Esophagus muscularis mucosa (tissue), 2 donors: ENCODE data around the gene CCNL1.

ENCODE experiments used
- EP300 ChIP-seq: sonication (generic); formaldehyde crosslinking; IDR thresholded peaks from one replicate; pipeline ENCODE4 v1.6.1; 2017; ENCODE audit warnings: antibody characterized with exemption
- POLR2A ChIP-seq: fragments of 450-650 bp; IDR thresholded peaks from one replicate; pipeline ENCODE4 v1.6.1; 2017; ENCODE audit warnings: antibody characterized with exemption, moderate library complexity, mild to moderate bottlenecking, low read depth

DNA sequence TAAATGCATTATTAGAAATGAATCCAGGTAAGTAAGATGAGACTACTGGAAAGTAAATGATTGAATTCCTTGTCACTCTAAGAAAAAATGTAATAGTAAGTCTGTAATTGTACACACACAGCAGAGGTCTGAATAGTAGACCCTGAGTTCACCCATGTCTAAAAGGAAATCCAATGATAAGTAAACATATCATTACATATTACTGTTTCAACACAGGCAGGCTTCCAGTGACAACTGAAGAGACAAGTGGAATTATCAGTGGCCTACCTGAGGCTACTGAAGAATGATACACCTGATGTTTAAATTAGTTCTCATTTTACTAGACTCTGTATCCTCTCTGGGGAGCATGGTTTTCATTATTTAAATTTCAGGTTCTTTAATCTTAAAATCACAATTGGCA is 6.2 kb upstream of the CCNL1 start:
- no peak for TF ChIP-seq POLR2A
- no peak for TF ChIP-seq EP300
